ENCODE data around the gene LMTK3. TPM values are rescaled to one million over a fixed set of nuclear protein-coding genes. Genes with fewer than 3 reads are reported as not detected.
A peak's percentile ranks its signal among the peaks of the same experiment; 100 is the strongest.
"Not testable (repeated sequence)": the region's sequence is repeated elsewhere in the genome, so short reads cannot be mapped to it uniquely, and the experiment has no call there.

Gene LMTK3
- total RNA-seq, 1 experiment from 2014 or later: not detected

DNA sequence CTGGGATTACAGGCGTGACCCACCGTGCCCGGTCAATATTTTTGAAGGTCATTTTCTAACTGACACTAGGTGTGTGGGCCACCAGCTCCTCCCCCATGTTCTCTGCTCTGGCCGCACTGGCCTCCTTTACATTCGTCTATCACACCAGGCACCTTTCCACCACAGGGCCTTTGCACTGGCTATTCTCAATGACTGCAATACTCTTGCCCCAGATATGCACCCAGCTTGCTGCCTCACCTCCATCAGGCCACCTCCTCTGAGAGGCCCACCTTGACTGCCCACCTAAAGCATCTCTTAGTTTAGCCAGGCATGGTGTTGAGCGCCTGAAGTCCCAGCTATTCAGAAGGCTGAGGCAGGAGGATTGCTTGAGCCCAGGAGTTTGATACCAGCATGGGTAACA, 30.2 kb upstream of the LMTK3 start:
- DNase-seq (ENCODE audit: low spot score): no peak

DNA sequence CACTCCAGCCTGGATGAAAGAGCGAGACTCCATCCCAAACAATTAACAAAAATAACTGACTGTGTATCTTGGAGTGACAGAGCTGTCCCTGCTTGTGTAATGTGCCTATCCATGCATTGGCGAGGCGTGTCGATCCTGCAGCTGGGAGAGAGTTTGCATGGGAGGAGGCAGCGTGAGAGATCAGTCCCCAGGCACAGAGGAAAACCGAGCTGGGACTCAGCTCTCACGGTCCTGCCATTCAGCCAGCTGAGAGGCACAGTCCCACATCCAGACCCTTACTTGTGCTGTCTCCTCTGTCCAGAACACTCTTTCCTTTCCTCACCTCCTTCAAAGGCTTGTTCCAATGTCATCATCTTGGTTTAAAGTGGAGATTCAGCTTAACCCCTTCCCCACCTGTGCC, 28.5 kb upstream of the LMTK3 start:
- no peak for DNase-seq (ENCODE audit: low spot score)

DNA sequence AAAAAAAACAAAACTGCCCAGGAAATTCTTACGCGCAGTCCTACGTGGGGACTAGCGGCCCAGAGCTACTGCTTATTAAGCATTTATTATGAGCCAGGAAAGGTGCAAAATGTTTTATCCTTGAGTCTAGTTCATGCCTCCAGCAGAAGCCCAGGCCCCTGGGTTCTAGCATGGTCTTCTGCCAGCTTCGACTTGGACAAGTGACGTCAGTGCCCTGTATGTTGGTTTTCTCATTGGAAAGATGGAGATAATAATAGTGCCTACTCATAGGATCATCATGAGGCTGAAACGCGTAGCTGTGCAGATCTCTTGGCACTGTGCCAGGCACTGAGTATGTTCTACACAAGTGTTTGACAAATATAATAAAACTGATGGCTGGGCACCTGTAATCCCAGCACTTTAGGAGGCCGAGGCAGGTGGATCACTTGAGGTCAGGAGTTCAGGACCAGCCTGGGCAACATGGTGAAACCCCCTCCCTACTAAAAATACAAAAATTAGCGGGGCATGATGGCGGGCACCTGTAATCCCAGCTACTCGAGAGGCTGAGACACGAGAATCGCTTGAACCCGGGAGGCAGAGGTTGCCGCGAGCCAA, 28.0 kb upstream of the LMTK3 start:
- DNase-seq (ENCODE audit: low spot score): no peak

DNA sequence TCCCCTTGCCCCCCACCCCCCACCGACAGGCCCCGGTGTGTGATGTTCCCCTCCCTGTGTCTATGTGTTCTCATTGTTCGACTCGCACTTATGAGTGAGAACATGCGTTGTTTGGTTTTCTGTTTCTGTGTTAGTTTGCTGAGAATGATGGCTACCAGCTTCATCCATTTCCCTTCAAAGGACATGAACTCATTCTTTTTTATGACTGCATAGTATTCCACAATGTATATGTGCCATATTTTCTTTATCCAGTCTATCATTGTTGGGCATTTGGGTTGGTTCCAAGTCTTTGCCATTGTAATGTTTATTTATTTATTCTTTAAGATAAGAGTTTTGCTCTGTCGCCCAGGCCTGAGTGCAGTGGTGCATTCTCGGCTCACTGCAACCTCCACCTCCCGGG, 26.4 kb upstream of the LMTK3 start:
- not testable (repeated sequence) for DNase-seq (ENCODE audit: low spot score)

DNA sequence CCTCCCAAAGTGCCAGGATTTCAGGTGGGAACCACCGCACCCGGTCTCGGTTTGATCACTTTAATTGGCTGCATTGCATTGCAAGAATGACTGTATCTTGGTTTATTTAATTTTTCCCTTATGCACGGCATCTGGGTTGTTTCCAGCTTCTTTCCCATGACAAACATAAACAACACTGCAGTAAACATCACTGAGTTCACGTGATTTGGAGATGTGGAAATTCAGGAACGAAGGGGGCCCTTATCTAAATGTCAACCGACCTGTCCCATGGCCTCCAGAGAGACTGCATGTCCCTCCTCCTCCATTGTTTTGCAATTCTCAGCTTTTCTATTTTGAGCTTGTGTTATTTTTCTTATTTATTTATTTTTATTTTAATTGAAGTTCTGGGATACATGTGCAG, 25.9 kb upstream of the LMTK3 start:
- DNase-seq (ENCODE audit: low spot score): no peak

DNA sequence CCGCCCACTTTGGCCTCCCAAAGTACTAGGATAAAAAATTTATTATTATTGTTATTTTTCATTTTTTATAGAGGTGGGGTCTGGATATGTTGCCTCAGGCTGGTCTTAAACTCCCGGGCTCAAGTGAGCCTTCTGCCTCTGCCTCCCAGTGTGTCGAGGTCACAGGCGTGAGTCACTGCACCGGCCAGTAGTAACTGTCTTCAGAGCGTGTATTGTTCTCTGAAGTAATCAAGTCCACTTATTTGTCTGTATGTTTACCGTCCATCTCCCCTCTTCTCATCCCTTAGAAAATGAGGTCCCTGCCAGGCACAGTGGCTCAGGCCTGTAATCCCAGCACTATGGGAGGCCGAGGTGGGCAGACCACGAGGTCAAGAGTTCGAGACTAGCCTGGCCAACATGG, 22.1 kb upstream of the LMTK3 start:
- no peak for DNase-seq (ENCODE audit: low spot score)

DNA sequence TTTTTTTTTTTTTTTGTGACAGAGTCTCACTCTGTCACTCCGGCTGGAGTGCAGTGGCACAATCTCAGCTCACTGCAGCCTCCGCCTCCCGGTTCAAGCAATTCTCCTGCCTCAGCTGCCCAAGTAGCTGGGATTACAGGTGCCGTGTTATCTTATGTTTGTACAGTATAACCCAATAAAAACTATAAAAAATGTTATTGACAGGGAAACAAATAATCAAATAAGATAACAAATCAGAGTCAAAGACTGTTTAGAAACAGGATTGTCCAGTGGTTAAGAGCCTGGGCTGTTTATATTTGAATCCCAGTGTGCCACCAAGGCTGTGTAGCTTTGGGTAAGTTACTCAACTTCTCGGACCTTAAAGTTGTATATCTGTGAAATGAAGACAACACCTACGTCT, 19.1 kb upstream of the LMTK3 start:
- DNase-seq (ENCODE audit: low spot score): no peak

DNA sequence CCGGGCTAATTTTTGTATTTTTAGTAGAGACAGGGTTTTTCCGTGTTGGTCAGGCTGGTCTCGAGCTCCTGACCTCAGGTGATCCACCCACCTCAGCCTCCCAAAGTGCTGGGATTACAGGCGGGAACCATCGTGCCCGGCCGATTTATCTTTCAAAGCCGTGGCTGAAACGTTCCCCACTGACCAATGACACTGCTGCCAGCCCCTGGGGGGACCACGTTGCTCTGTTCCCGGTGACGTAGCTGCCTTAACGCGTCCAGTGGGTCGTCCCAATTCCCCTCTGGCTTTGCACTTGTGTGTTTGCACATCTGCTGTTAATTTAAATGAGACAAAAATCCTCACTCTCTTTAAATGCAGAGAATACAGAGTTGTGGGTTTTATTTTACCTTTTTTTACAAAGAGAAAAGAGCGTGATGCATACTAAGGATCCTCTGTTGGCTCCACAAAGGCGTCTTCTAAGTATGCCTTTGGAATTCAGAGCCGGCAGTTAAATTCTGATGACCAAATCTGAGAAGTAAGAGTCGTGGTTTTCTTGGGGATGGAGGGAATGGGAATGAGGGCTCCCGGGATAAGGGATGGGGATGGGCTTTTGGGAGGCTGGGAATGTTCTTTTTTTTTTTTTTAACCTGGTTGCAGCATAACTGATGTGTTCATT, 18.6 kb upstream of the LMTK3 start:
- DNase-seq (ENCODE audit: low spot score): no peak

DNA sequence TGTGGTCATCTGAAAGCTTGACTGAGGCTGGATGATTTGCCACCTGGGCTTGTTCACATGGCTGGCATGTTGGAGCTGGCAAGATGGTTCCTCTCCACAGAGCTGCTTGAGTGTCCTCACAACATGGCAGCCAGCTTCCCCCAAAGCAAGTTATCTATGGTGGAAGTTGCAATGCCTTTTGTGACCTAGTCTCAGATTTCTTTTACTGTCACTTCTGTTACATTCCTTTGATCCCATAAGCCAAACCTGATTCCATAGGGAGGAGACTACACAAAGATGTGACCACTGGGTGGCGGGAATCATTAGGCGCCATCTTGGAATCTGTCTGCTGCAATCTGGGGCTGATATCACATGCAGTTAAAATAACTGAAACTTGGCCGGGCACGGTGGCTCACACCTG, 17.5 kb upstream of the LMTK3 start:
- no peak for DNase-seq (ENCODE audit: low spot score)

DNA sequence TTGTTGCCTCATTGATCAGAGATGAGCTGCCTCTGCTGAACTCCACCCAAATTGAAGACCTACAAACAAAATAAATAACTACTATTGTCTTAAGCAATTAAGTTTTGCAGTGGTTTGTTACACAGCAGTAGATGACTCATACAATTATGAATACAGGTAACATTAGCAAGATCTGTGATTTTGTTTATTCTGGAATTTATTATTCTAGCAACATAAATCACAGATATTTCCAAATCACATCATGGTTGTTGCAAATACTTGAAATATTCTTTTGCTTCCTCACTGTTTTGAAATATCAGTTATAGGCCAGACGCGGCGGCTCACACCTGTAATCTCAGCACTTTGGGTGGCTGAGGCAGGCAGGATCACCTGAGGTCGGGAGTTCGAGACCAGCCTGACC, 13.1 kb upstream of the LMTK3 start:
- no peak for DNase-seq (ENCODE audit: low spot score)

DNA sequence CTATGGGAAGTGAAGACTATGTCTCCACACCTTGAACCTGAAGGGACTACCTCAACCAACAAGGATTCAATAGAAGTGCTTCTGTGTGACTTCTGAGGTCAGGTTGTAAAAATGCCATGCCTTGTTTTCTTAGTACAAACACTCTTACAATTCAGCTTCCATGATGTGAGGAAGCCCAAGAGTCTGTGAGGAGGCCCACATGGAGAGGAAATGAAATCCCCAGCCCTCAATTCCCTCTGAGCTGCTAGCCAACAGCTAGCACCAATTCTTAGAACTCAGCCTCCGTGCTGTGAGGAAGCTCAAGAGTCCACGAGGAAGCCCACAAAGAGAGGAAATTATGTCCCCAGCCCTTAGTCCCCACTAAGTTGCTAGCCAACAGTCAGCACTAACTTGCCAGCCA, 12.6 kb upstream of the LMTK3 start:
- DNase-seq (ENCODE audit: low spot score): no peak

DNA sequence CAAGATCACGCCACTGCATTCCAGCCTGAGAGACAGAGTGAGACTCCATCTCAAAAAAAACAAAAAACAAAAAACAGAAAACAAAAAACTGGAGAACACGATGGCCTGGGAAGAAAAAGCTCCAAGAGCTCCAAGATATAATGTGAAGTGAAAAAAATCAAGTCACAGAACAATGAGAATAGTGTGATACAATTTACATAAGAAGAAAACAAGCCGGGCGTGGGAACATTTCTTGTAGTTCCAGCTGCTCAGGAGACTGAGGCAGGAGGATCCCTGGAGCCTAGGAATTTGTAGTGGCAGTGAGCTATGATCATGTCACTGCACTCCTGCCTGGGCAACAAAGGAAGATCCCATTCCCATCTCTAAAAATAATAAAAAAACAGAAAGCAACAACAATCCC, 8.5 kb upstream of the LMTK3 start:
- DNase-seq (ENCODE audit: low spot score): no peak

DNA sequence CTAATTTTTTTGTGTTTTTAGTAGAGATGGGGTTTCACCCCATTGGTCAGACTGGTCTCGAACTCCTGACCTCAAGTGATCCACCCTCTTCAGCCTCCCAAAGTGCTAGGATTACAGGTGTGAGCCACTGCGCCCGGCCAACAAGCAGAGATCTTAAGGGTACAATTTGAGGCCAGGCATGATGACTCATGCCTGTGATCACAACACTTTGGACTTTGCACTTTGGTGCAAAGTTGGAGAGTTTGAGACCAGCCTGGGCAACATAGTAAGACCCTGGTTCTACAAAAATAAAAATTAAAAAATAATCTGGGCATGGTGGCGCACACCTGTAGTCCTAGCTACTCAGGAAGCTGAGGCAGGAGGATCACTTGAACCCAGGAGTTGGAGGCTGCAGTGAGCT, 7.8 kb upstream of the LMTK3 start:
- DNase-seq (ENCODE audit: low spot score): not testable (repeated sequence)

DNA sequence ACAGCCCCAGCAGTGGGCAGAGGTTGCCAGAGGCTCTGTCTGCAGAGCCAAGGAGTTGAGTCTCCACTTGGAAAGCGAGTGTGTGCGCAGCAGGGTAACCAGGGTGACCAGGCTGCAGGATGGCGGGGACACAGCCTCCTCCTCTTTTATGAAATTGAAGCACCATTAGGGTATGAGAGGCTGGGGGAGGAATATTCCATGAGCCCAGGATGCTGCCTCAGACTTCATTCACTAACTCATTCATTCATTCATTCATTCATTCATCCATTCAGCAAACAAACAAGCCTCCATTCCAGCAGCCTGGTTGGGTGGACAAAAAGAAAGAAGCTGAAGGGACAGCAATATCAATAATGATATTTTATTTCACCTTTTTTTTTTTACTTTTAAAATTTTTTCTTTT, 6.6 kb upstream of the LMTK3 start:
- no peak for DNase-seq (ENCODE audit: low spot score)

DNA sequence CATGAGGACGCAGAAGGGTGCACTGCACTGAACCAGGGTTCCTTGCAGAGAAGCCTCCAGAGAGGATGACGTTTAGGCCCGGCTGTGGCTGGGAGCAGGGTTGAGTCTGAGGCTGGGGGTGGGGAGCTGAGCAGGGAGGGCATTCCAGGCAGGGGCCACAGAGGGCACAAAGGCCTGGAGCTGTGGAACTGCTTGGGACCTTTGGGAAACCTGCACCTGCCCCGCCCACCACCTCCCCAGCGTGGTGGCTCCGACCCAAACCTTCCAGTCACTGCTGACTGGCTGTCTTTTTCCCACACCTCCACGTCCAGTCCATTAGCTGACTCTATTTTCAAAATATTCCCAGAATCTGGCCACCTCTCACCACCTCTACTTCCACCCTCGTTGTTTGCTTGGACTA, 4.9 kb upstream of the LMTK3 start:
- no peak for DNase-seq (ENCODE audit: low spot score)

DNA sequence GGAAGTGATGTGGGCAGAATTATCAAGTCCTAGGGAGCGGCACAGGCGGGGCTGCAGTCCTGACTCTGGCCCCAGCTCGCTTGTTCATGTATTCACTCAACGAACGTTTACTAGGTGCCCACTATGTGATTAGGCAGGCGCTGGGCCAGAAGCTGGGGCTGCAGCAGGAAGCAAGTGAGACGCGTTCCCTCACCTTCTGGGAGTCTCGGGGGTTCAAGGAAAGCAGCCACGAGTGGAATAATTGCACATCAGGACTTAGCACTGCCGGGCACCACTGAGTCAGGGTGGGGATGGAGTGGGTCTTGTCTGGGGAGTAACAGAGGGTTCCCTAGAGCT, 2.5 kb upstream of the LMTK3 start:
- no peak for DNase-seq (ENCODE audit: low spot score)

DNA sequence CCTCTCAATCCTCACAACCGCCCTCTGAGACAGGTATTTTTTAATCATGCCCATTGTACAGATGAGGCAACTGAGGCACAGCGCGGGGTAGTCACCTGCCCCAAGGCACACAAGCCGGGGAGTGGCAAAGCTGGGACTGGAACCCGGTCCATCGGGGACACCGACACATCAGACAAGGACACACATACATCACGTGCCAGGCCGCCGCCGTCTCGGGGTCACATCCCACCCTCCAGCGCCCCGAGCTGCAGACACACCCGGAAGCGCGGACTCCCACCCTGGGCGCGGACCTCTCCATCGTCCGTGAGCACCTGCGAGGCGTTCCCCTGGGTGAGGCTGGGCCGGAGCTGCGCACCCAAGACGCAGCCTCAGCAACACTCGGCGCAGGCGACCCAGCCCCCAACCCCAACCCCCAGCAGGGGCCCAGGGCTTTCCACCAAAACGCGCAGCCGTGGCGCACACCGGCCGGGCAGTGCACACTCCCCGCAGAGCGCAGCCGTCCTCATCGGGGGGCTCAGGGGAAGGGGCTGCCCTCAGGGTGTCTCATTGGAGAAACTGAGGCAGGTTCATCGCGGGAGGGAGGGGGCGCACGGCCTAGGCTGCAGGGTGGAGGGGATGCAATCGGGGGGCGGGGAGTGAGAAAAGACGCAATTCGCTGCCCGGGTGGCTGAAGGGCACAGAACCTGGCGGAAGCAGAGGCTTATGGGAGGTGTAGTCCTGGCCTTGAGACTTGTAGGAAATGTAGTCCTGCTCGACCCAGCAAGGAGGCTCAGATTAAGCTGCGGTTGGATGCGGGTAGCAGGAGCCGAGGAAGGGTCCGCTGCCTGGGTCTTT, 1.9 kb upstream of the LMTK3 start:
- peak; percentile 79 for DNase-seq (ENCODE audit: low spot score)

DNA sequence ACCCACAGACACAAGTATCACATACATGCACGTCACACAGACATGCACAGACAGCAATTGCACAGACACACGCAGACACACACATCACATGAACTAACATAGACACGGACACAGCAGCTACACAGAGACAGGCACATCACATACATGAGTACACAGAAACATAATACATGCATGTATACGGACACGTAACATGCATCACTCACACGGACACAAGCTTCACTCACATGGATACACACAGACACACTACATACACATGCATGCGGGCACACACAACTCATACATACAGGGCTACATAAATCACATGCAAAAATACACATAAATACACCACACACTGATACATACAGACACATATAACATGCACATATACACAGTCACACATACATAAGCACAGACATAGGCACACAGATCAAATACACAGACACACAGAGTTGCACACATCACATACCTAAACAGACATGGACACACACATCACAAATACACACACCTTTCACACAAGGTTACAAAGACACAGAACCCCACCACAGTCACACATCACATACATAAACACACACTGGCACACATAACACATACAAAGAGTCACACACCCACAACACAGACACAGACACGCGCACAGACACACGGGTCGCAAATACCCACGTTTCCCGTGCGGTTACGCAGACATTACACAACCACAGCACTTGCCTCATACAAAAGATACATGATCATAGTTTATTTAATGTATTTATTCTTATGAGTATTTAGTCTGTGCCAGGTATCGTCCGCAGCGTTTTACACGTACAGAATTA, 1.1 kb upstream of the LMTK3 start:
- DNase-seq (ENCODE audit: low spot score): no peak

DNA sequence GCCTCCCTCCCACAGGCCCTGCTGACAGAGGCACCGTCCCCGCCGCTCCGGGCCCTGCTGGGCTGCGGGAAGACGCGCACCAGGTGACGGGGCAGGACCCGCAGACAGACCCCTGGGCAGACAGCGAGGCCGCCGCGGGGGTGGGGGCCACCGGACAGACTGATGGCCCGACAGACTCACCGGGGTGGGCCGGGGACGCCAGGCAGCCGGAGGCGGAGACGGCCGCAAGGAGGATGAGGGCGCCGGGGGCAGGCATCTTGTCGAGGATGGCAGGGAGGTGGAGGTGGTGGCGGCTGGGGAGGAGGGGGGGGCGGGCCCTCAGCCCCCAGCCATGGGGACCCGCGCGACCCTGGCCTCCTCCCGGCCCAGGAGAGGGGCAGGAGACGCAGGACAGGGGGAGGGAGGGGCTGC, 309 bp downstream of the LMTK3 start:
- DNase-seq (ENCODE audit: low spot score): no peak

DNA sequence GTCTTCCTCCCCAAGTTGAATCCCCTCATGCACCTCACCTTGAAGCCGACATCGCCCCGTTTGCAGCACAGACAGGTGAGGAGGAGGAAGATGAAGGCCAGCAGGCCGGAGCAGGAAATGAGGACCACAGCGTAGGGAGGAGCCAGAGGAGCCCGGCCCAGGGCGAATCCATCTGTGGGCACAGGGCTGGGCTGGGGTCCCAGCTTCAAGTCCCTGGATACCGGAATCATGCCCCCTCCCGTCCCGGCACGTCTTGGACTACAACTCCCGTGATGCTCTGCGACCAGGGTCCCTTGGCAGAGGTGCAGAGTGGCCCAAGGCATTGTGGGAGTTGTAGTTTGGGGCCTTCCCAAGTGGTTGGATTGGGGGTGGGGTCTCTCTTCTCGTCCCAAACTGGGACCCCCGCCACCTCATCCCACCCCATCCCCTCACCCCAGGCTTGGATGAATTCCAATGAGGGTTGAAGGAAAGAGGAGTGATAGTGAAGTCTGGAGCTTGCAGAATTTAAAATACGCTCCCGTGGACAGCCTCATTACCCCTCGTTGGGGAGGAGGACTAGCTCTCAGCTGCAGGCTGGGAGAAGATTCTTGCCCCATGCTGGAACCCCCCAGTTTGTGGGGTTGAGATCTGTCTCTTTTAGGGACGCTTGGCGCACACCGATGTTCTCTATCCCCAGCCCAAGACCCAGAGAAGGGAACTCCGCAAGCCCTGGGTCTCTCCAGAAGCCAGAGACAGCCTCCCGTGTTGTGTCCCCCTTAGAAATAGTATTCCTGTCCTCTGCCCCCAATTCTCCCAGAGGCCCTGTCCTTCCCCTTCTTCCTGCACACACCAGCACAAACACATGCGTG, 990 bp downstream of the LMTK3 start:
- peak; percentile 62 for DNase-seq (ENCODE audit: low spot score)

DNA sequence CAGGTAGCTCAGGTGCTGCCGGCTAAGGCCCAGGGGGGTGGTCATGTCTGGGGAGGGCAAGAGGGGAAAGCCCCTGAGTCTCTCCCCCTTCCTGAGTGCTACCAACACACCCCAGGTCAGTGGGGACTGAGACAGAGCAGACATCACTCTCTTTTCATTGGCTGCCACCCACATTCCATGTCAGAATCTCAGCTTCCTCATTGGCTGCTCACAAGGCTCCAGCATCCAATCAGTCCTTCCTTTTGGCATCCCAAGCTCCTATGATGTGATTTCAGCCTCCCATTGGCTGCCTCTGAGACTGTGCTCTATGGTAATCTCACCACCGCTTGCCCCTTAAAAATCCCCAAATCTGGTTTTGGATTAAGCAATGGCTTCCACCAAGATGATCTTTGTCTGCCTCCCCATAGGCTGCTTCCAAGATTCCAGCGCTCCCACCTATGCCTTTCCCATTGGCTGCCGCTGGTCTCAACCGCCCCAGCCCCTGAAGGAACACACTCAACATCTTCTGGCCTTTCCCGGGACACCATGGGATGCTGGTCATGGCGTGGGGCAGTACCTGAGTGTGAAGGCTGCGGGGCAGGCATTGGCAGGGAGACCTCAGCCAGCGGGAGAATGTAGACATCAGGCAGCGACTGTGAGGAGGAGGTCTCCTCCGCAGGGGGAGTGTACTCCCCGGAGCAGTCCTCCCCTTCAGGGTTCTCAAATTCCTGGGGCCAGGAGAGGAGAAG, 2.0 kb downstream of the LMTK3 start:
- DNase-seq (ENCODE audit: low spot score): no peak
